Measurements from ENCODE around the gene S100A3. TPM values are rescaled to one million over a fixed set of nuclear protein-coding genes. Genes with fewer than 3 reads are reported as not detected.
A peak's percentile ranks its signal among the peaks of the same experiment; 100 is the strongest.

The S100A3 gene
- total RNA-seq, 1 donor from 2014 or later = 2.3 TPM

GRCh38 chr1:153549741-153550397, 811 bp upstream of the S100A3 start:
- no peak for DNase-seq (ENCODE audit: low read depth in 2 of 2)

GRCh38 chr1:153547560-153548551, 1.2 kb downstream of the S100A3 start:
- no peak for DNase-seq (ENCODE audit: low read depth in 2 of 2)

- no peak for DNase-seq (ENCODE audit: low read depth in 2 of 2)
These were observed 2.1 kb downstream of the S100A3 start for GRCh38 chr1:153546796-153547559.

GRCh38 chr1:153546371-153546770, 2.7 kb downstream of the S100A3 start:
- no peak for DNase-seq (ENCODE audit: low read depth in 2 of 2)

- peak; percentile 82 to 92 for DNase-seq (ENCODE audit: low read depth in 2 of 2)
These were observed 3.7 kb downstream of the S100A3 start, which contains the start of gene S100A4 for GRCh38 chr1:153545067-153546055. Gene S100A4, minus strand, starts transcription at chr1:153545806. Its CDS starts 1,012 bp downstream, at chr1:153544794.

GRCh38 chr1:153544453-153545066, 4.5 kb downstream of the S100A3 start:
- no peak for DNase-seq (ENCODE audit: low read depth in 2 of 2)

GRCh38 chr1:153543736-153544135, 5.3 kb downstream of the S100A3 start:
- no peak for DNase-seq (ENCODE audit: low read depth in 2 of 2)

- no peak for DNase-seq (ENCODE audit: low read depth in 2 of 2)
These were observed 5.9 kb downstream of the S100A3 start for GRCh38 chr1:153542956-153543711.

- no peak for DNase-seq (ENCODE audit: low read depth in 2 of 2)
These were observed 7.1 kb downstream of the S100A3 start for GRCh38 chr1:153541641-153542590.

GRCh38 chr1:153540394-153541361, 8.4 kb downstream of the S100A3 start, which contains the start of gene S100A5:
Gene S100A5, minus strand, starts transcription at chr1:153540934. Its CDS starts 743 bp downstream, at chr1:153540191.
- DNase-seq (ENCODE audit: low read depth in 2 of 2) = no peak

- DNase-seq (ENCODE audit: low read depth in 2 of 2) = no peak
These were observed 9.5 kb downstream of the S100A3 start for GRCh38 chr1:153539395-153540093.

- peak in 1 of 2 donors; percentile 16 for DNase-seq (ENCODE audit: low read depth in 2 of 2)
These were observed 10.7 kb downstream of the S100A3 start for GRCh38 chr1:153538315-153538821.

- DNase-seq (ENCODE audit: low read depth in 2 of 2) = no peak
These were observed 11.7 kb downstream of the S100A3 start for GRCh38 chr1:153537376-153537730.

GRCh38 chr1:153536671-153537375, 12.2 kb downstream of the S100A3 start:
- no peak for DNase-seq (ENCODE audit: low read depth in 2 of 2)

GRCh38 chr1:153536012-153536670, 12.9 kb downstream of the S100A3 start:
- peak; percentile 52 to 80 for DNase-seq (ENCODE audit: low read depth in 2 of 2)
